Measurements from ENCODE around the gene OTUB2.

The OTUB2 gene

GRCh38 chr14:93981316-93982229 lies 44.6 kb upstream of the OTUB2 start:
- Histone ChIP-seq H3K4me2 (ENCODE audit: insufficient read depth, low read length, poor library complexity, severe bottlenecking) (no peak overlapping the region), H3K36me3 (replicated peaks in 1 of 2; ENCODE audit: control insufficient read depth in 2 of 2, insufficient read depth in 2 of 2, low read length in 2 of 2) (no peaks in the 10 kb centered on the region), H2AFZ (ENCODE audit: low read length) (no peak overlapping the region), H3K23ac (ENCODE audit: low read depth, low read length, poor library complexity) (peak overlapping the region; percentile 13), H3K79me1 (ENCODE audit: low read depth, low read length) (no peaks in the 10 kb centered on the region), H3K18ac (ENCODE audit: low read length) (peak overlapping the region; percentile 81), H4K8ac (ENCODE audit: low read depth, low read length) (no peak overlapping the region), H3K27me3 (ENCODE audit: control insufficient read depth in 3 of 3, insufficient read depth in 3 of 3, low read depth in 1 of 3, low read length in 3 of 3) (peaks cover 0 to 4% (median 0%) of the 10 kb centered on the region in 3 experiments), H2AK5ac (ENCODE audit: low read depth, low read length) (no peak overlapping the region), H2BK120ac (ENCODE audit: low read depth, low read length) (no peak overlapping the region), H3K4me1 (ENCODE audit: control insufficient read depth in 2 of 2, insufficient read depth in 1 of 2, low read depth in 1 of 2, low read length in 2 of 2) (peaks cover 0 to 18% of the 10 kb centered on the region in 2 donors), H2BK15ac (ENCODE audit: low read length) (peak overlapping the region; percentile 72), H3K4me3 (ENCODE audit: low read length in 2 of 2) (no peak overlapping the region), H3K9me3 (replicated peaks in 1 of 2; ENCODE audit: control insufficient read depth in 2 of 2, insufficient read depth in 1 of 2, low read depth in 1 of 2, low read length in 2 of 2) (no peaks in the 10 kb centered on the region), H4K91ac (ENCODE audit: low read depth, low read length, poor library complexity) (no peak overlapping the region), H3K27ac (replicated peaks; ENCODE audit: low read length) (no peak overlapping the region), H3K4ac (ENCODE audit: low read length) (no peak overlapping the region), H2BK12ac (ENCODE audit: low read length) (peak overlapping the region; percentile 70), H3K9ac (ENCODE audit: low read depth, low read length, poor library complexity) (no peak overlapping the region), H2BK5ac (ENCODE audit: low read length) (no peak overlapping the region), H3K14ac (ENCODE audit: low read length) (peak overlapping the region; percentile 26)
- no CpG with 5 or more reads among the region's 9 CpGs for WGBS, 2 donors (ENCODE audit: extremely low coverage in 2 of 2, insufficient read length in 2 of 2, insufficient replicate concordance in 1 of 2)
- no peak for DNase-seq (ENCODE audit: low spot score)

DNA sequence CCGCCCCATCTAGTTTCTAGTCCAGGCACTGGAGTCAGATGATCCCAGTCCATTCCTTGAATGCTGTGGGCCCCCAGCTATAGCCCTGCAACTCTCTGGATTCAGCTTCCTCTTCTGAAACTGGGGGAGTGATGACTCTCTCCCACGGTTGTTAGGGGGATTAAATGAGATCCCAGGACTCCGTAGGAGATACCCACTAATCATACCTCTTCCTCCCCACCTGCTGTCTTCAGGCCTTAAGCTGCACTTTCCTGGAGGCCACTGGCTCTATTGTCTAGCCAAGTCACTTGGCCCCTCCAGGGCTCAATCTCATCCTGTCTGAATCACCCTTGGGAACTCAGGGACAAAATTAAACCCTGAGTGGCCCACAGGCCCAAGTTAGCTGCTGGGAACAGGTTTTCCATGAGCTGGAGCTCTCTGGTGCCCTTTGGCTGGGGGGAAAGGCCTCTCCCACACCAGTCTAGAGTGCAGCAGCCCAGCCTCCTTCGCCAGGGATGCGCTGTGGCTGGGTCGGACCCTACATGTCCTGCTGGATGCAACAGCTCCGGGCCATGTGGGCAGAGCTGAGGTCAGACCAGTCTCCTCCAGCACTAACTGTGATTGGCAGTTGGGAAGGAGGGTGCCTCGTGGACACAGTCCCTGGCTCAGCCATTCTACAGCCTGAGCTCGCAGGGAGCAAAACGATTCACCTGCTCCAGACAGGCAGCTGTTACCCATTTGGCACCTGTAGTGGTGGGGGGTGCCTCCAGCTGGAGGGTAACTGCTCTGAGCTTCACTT lies 43.7 kb upstream of the OTUB2 start:
- Histone ChIP-seq H3K18ac (ENCODE audit: low read length) (peak overlapping the region; percentile 92), H3K14ac (ENCODE audit: low read length) (peak overlapping the region; percentile 59), H4K8ac (ENCODE audit: low read depth, low read length) (no peak overlapping the region), H3K36me3 (replicated peaks in 1 of 2; ENCODE audit: control insufficient read depth in 2 of 2, insufficient read depth in 2 of 2, low read length in 2 of 2) (no peaks in the 10 kb centered on the region), H3K23ac (ENCODE audit: low read depth, low read length, poor library complexity) (no peak overlapping the region), H4K91ac (ENCODE audit: low read depth, low read length, poor library complexity) (no peak overlapping the region), H3K27ac (replicated peaks; ENCODE audit: low read length) (no peak overlapping the region), H2BK120ac (ENCODE audit: low read depth, low read length) (no peak overlapping the region), H3K4me3 (ENCODE audit: low read length in 2 of 2) (no peak overlapping the region), H3K4ac (ENCODE audit: low read length) (no peak overlapping the region), H3K4me2 (ENCODE audit: insufficient read depth, low read length, poor library complexity, severe bottlenecking) (no peak overlapping the region), H3K79me1 (ENCODE audit: low read depth, low read length) (no peaks in the 10 kb centered on the region), H3K9ac (ENCODE audit: low read depth, low read length, poor library complexity) (peak overlapping the region; percentile 7), H3K9me3 (replicated peaks in 1 of 2; ENCODE audit: control insufficient read depth in 2 of 2, insufficient read depth in 1 of 2, low read depth in 1 of 2, low read length in 2 of 2) (no peaks in the 10 kb centered on the region), H2BK15ac (ENCODE audit: low read length) (peak overlapping the region; percentile 72), H3K4me1 (ENCODE audit: control insufficient read depth in 2 of 2, insufficient read depth in 1 of 2, low read depth in 1 of 2, low read length in 2 of 2) (peaks cover 0 to 13% of the 10 kb centered on the region in 2 donors), H2AK5ac (ENCODE audit: low read depth, low read length) (peak overlapping the region; percentile 48), H2BK5ac (ENCODE audit: low read length) (peak overlapping the region; percentile 54), H2AFZ (ENCODE audit: low read length) (no peak overlapping the region), H2BK12ac (ENCODE audit: low read length) (peak overlapping the region; percentile 87), H3K27me3 (ENCODE audit: control insufficient read depth in 3 of 3, insufficient read depth in 3 of 3, low read depth in 1 of 3, low read length in 3 of 3) (peaks cover 0 to 7% (median 0%) of the 10 kb centered on the region in 3 experiments)
- no CpG with 5 or more reads among the region's 10 CpGs for WGBS, 2 donors (ENCODE audit: extremely low coverage in 2 of 2, insufficient read length in 2 of 2, insufficient replicate concordance in 1 of 2)
- DNase-seq (ENCODE audit: low spot score), result no peak

DNA sequence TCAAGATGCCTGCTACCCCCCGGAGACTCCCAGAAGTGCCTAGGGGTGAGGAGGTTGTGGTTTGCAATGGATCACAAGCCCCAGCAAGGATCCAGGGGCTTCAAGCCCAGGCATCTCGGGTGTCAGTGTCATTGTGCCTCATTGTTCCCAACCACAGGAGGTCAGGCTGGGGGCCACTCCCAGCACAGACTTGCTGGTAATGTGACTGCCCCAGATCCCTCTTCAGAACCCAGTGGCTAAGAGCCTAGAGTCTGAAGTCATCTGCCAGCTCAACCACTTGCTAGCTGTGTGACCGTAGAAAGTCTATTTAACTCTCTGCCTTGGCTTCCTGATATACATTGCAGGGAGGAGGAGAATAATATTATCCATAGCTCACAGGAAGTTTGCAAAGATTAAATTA lies 42.1 kb upstream of the OTUB2 start:
- H4K91ac ChIP-seq (ENCODE audit: low read depth, low read length, poor library complexity), result no peak overlapping the region
- no peak for DNase-seq (ENCODE audit: low spot score)
- no peak overlapping the region for H2AFZ ChIP-seq (ENCODE audit: low read length)
- no peak overlapping the region for H3K4ac ChIP-seq (ENCODE audit: low read length)
- H2BK120ac ChIP-seq (ENCODE audit: low read depth, low read length), result no peak overlapping the region
- peaks cover 0 to 11% (median 0%) of the 10 kb centered on the region in 3 experiments for H3K27me3 ChIP-seq (ENCODE audit: control insufficient read depth in 3 of 3, insufficient read depth in 3 of 3, low read depth in 1 of 3, low read length in 3 of 3)
- H3K9me3 ChIP-seq (replicated peaks in 1 of 2; ENCODE audit: control insufficient read depth in 2 of 2, insufficient read depth in 1 of 2, low read depth in 1 of 2, low read length in 2 of 2), result no peaks in the 10 kb centered on the region
- peak overlapping the region; percentile 54 for H3K18ac ChIP-seq (ENCODE audit: low read length)
- H2BK12ac ChIP-seq (ENCODE audit: low read length), result no peak overlapping the region
- no peak overlapping the region for H2BK5ac ChIP-seq (ENCODE audit: low read length)
- peaks cover 0 to 13% of the 10 kb centered on the region in 2 donors for H3K4me1 ChIP-seq (ENCODE audit: control insufficient read depth in 2 of 2, insufficient read depth in 1 of 2, low read depth in 1 of 2, low read length in 2 of 2)
- no peak overlapping the region for H4K8ac ChIP-seq (ENCODE audit: low read depth, low read length)
- WGBS, 2 donors (ENCODE audit: extremely low coverage in 2 of 2, insufficient read length in 2 of 2, insufficient replicate concordance in 1 of 2), result no CpG with 5 or more reads among the region's 3 CpGs
- H2BK15ac ChIP-seq (ENCODE audit: low read length), result no peak overlapping the region
- no peak overlapping the region for H3K14ac ChIP-seq (ENCODE audit: low read length)
- no peaks in the 10 kb centered on the region for H3K36me3 ChIP-seq (replicated peaks in 1 of 2; ENCODE audit: control insufficient read depth in 2 of 2, insufficient read depth in 2 of 2, low read length in 2 of 2)
- no peaks in the 10 kb centered on the region for H3K79me1 ChIP-seq (ENCODE audit: low read depth, low read length)
- no peak overlapping the region for H2AK5ac ChIP-seq (ENCODE audit: low read depth, low read length)
- H3K4me2 ChIP-seq (ENCODE audit: insufficient read depth, low read length, poor library complexity, severe bottlenecking), result no peak overlapping the region
- H3K9ac ChIP-seq (ENCODE audit: low read depth, low read length, poor library complexity), result no peak overlapping the region
- no peak overlapping the region for H3K23ac ChIP-seq (ENCODE audit: low read depth, low read length, poor library complexity)
- H3K4me3 ChIP-seq (ENCODE audit: low read length in 2 of 2), result no peak overlapping the region
- no peak overlapping the region for H3K27ac ChIP-seq (replicated peaks; ENCODE audit: low read length)

DNA sequence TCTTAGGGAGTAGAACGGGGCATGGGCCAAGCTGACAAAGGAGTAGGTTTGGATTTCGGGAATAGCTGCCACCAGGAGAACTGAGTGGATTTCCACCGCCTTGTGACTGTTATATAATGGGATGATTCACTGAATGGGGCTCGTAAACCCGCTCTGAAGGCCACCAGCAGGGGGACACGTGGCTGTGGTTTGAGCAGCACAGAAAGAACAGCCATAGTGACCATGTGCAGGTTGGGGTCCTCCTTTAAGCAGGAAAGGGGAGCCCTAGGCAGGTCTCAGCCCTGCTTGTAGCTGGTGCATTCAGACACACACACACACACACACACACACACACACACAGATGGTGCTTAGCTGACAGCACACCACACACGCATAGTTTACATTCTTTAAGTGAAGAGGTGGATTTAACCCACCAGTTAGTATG lies 41.1 kb upstream of the OTUB2 start:
- Histone ChIP-seq H4K8ac (ENCODE audit: low read depth, low read length) (no peak overlapping the region), H3K4ac (ENCODE audit: low read length) (no peak overlapping the region), H3K23ac (ENCODE audit: low read depth, low read length, poor library complexity) (no peak overlapping the region), H2BK12ac (ENCODE audit: low read length) (no peak overlapping the region), H3K18ac (ENCODE audit: low read length) (peak overlapping the region; percentile 87), H2BK5ac (ENCODE audit: low read length) (no peak overlapping the region), H3K9ac (ENCODE audit: low read depth, low read length, poor library complexity) (no peak overlapping the region), H4K91ac (ENCODE audit: low read depth, low read length, poor library complexity) (no peak overlapping the region), H3K36me3 (replicated peaks in 1 of 2; ENCODE audit: control insufficient read depth in 2 of 2, insufficient read depth in 2 of 2, low read length in 2 of 2) (no peaks in the 10 kb centered on the region), H2BK120ac (ENCODE audit: low read depth, low read length) (no peak overlapping the region), H3K9me3 (replicated peaks in 1 of 2; ENCODE audit: control insufficient read depth in 2 of 2, insufficient read depth in 1 of 2, low read depth in 1 of 2, low read length in 2 of 2) (no peaks in the 10 kb centered on the region), H3K4me1 (ENCODE audit: control insufficient read depth in 2 of 2, insufficient read depth in 1 of 2, low read depth in 1 of 2, low read length in 2 of 2) (peaks cover 0 to 13% of the 10 kb centered on the region in 2 donors), H3K27me3 (ENCODE audit: control insufficient read depth in 3 of 3, insufficient read depth in 3 of 3, low read depth in 1 of 3, low read length in 3 of 3) (peaks cover 0 to 14% (median 0%) of the 10 kb centered on the region in 3 experiments), H3K14ac (ENCODE audit: low read length) (no peak overlapping the region), H2AFZ (ENCODE audit: low read length) (no peak overlapping the region), H2BK15ac (ENCODE audit: low read length) (no peak overlapping the region), H3K27ac (replicated peaks; ENCODE audit: low read length) (no peak overlapping the region), H2AK5ac (ENCODE audit: low read depth, low read length) (no peak overlapping the region), H3K79me1 (ENCODE audit: low read depth, low read length) (no peaks in the 10 kb centered on the region), H3K4me3 (ENCODE audit: low read length in 2 of 2) (no peak overlapping the region), H3K4me2 (ENCODE audit: insufficient read depth, low read length, poor library complexity, severe bottlenecking) (no peak overlapping the region)
- no CpG with 5 or more reads among the region's 7 CpGs for WGBS, 2 donors (ENCODE audit: extremely low coverage in 2 of 2, insufficient read length in 2 of 2, insufficient replicate concordance in 1 of 2)
- peak; percentile 9 for DNase-seq (ENCODE audit: low spot score)

All from neuronal stem cell (in vitro differentiated cells).